OCI-LY1 (cell line): Measurements from ENCODE around the gene TAGLN2.

Experiments
- H2AFZ ChIP-seq: fragments of 200-600 bp; sonication (generic), shearing (Covaris generic); 2 replicates; pipeline ENCODE4 v1.6.0; 2014; ENCODE audit warnings: antibody characterized with exemption, mild to moderate bottlenecking, low read length
- H3F3A ChIP-seq: fragments of 200-600 bp; sonication (generic), shearing (Covaris generic); 2 replicates; pipeline ENCODE4 v1.6.0; 2014; ENCODE audit warnings: mild to moderate bottlenecking, antibody characterized with exemption, low read length, moderate library complexity; ENCODE audit not compliant: insufficient read depth
- H3K27ac ChIP-seq: fragments of 200-600 bp; sonication (generic); 2 replicates; pipeline ENCODE4 v1.5.1; 2014; ENCODE audit warnings: low read length, mixed run types, mild to moderate bottlenecking, low read depth; ENCODE audit not compliant: poor library complexity, severe bottlenecking
- H3K27me3 ChIP-seq: fragments of 200-600 bp; sonication (generic); 2 replicates; pipeline ENCODE4 v1.6.0; 2014; ENCODE audit warnings: antibody characterized with exemption, mild to moderate bottlenecking, low read length, moderate library complexity; ENCODE audit not compliant: insufficient read depth
- H3K36me3 ChIP-seq: fragments of 200-600 bp; sonication (generic); 2 replicates; pipeline ENCODE4 v1.6.1; 2014; ENCODE audit warnings: mild to moderate bottlenecking, antibody characterized with exemption, low read length, moderate library complexity, mixed read lengths; ENCODE audit not compliant: insufficient read depth
- H3K4me1 ChIP-seq: fragments of 200-600 bp; sonication (generic); 2 replicates; pipeline ENCODE4 v1.5.1; 2014; ENCODE audit warnings: mild to moderate bottlenecking, low read length, moderate library complexity; ENCODE audit not compliant: insufficient read depth, severe bottlenecking
- H3K4me2 ChIP-seq: fragments of 200-600 bp; sonication (generic), shearing (Covaris generic); 2 replicates; pipeline ENCODE4 v1.6.1; 2014; ENCODE audit warnings: low read length
- H3K4me3 ChIP-seq: fragments of 200-600 bp; sonication (generic); 2 replicates; pipeline ENCODE4 v1.5.1; 2014; ENCODE audit warnings: low read length, low read depth, mild to moderate bottlenecking, mixed read lengths; ENCODE audit not compliant: poor library complexity, severe bottlenecking
- H3K79me2 ChIP-seq: fragments of 200-600 bp; shearing (Covaris generic); 2 replicates; pipeline ENCODE4 v1.6.1; 2016; ENCODE audit warnings: mixed run types, low read length, mixed read lengths; ENCODE audit not compliant: insufficient read depth
- H3K9ac ChIP-seq: fragments of 200-600 bp; sonication (generic), shearing (Covaris generic); 2 replicates; pipeline ENCODE4 v1.6.1; 2014; ENCODE audit warnings: mild to moderate bottlenecking, low read length, mixed read lengths
- H3K9me2 ChIP-seq: fragments of 200-600 bp; sonication (generic), shearing (Covaris generic); 2 replicates; pipeline ENCODE4 v1.6.1; 2014; ENCODE audit warnings: low read depth, mild to moderate bottlenecking, low read length, mixed read lengths
- H3K9me3 ChIP-seq: fragments of 200-600 bp; shearing (Covaris generic); 2 replicates; pipeline ENCODE4 v1.6.1; 2014; ENCODE audit warnings: low read length, mixed read lengths
- H4K20me1 ChIP-seq: fragments of 200-600 bp; sonication (generic), shearing (Covaris generic); 2 replicates; pipeline ENCODE4 v1.6.0; 2016; ENCODE audit warnings: mild to moderate bottlenecking, low read length; ENCODE audit not compliant: insufficient read depth
- CTCF ChIP-seq: fragments of 200-600 bp; sonication (generic), shearing (Covaris generic); IDR thresholded peaks from 2 replicates; pipeline ENCODE4 v1.5.1; 2017; ENCODE audit warnings: mild to moderate bottlenecking, antibody characterized with exemption, low read length, moderate library complexity, mixed read lengths
- EZH2 ChIP-seq: fragments of 200-600 bp; sonication (generic), shearing (Covaris generic); IDR thresholded peaks from 2 replicates; pipeline ENCODE4 v1.8.0; 2017; ENCODE audit warnings: borderline replicate concordance, mixed run types, mild to moderate bottlenecking, antibody characterized with exemption, low read length, moderate library complexity, mixed read lengths

TAGLN2 gene

GRCh38 chr1:159921251-159921650 lies 4.1 kb downstream of the TAGLN2 start:
- H3K4me3 ChIP-seq = peak overlapping the region; percentile 79
- H3K4me2 ChIP-seq = peak overlapping the region; percentile 84
- H4K20me1 ChIP-seq = no peaks in the 10 kb centered on the region
- H2AFZ ChIP-seq = no peak overlapping the region
- no peaks in the 10 kb centered on the region for H3K9me3 ChIP-seq
- H3F3A ChIP-seq = no peaks in the 10 kb centered on the region
- H3K9me2 ChIP-seq = no peaks in the 10 kb centered on the region
- no peak for TF ChIP-seq EZH2
- no peak for TF ChIP-seq CTCF
- peaks cover 50% of the 10 kb centered on the region for H3K4me1 ChIP-seq
- H3K27ac ChIP-seq = peak overlapping the region; percentile 87
- H3K79me2 ChIP-seq = no peaks in the 10 kb centered on the region
- H3K36me3 ChIP-seq = peaks cover 33% of the 10 kb centered on the region; the same call in 1 of the 2 replicates
- H3K9ac ChIP-seq = peak overlapping the region; percentile 37; the same call in 1 of the 2 replicates
- H3K27me3 ChIP-seq = no peaks in the 10 kb centered on the region

- Histone ChIP-seq H4K20me1 (no peaks in the 10 kb centered on the region), H3F3A (no peaks in the 10 kb centered on the region), H2AFZ (no peak overlapping the region), H3K4me1 (peaks cover 46% of the 10 kb centered on the region), H3K9me2 (no peaks in the 10 kb centered on the region), H3K79me2 (no peaks in the 10 kb centered on the region), H3K9ac (no peak overlapping the region), H3K27me3 (no peaks in the 10 kb centered on the region), H3K27ac (peak overlapping the region; percentile 87), H3K4me2 (no peak overlapping the region), H3K36me3 (peaks cover 33% of the 10 kb centered on the region; the same call in 1 of the 2 replicates), H3K9me3 (no peaks in the 10 kb centered on the region), H3K4me3 (no peak overlapping the region)
- TF ChIP-seq EZH2 (no peak), CTCF (no peak)
These were observed 4.7 kb downstream of the TAGLN2 start for GRCh38 chr1:159920651-159921050.

- Histone ChIP-seq H3K9me3 (no peaks in the 10 kb centered on the region), H3K4me3 (no peak overlapping the region), H3K4me1 (peaks cover 43% of the 10 kb centered on the region), H3K9ac (no peak overlapping the region), H4K20me1 (no peaks in the 10 kb centered on the region), H3K27ac (no peak overlapping the region), H2AFZ (no peak overlapping the region), H3K9me2 (no peaks in the 10 kb centered on the region), H3K27me3 (no peaks in the 10 kb centered on the region), H3K36me3 (peaks cover 33% of the 10 kb centered on the region; the same call in 1 of the 2 replicates), H3K4me2 (no peak overlapping the region), H3F3A (no peaks in the 10 kb centered on the region), H3K79me2 (no peaks in the 10 kb centered on the region)
- TF ChIP-seq CTCF (no peak), EZH2 (no peak)
These were observed 5.1 kb downstream of the TAGLN2 start for GRCh38 chr1:159920202-159920601.
